Keratinocyte (primary cell): ENCODE measurements around the gene CREB5.

Experiments used
- EZH2 ChIP-seq: IDR thresholded peaks from one replicate; pipeline ENCODE4 v1.6.1; 2012; ENCODE audit warnings: inconsistent platforms, mild to moderate bottlenecking, low read length, moderate library complexity
- TF ChIP-seq, protein P1 (sequence below), 3 experiments: IDR thresholded peaks in 1 of 3; conservative IDR thresholded peaks in 1 of 3; optimal IDR thresholded peaks in 1 of 3; 2 replicates in 2 of 3; 3 replicates in 1 of 3; pipeline versions ENCODE3 to v1.5.1; 2011; ENCODE audit warnings: low read length in 3 of 3, mild to moderate bottlenecking in 3 of 3, moderate library complexity in 2 of 3, control low read depth in 1 of 3, inconsistent platforms in 1 of 3; ENCODE audit not compliant: insufficient read depth in 2 of 3; ENCODE audit errors: extremely low read depth in 1 of 3

DNA sequence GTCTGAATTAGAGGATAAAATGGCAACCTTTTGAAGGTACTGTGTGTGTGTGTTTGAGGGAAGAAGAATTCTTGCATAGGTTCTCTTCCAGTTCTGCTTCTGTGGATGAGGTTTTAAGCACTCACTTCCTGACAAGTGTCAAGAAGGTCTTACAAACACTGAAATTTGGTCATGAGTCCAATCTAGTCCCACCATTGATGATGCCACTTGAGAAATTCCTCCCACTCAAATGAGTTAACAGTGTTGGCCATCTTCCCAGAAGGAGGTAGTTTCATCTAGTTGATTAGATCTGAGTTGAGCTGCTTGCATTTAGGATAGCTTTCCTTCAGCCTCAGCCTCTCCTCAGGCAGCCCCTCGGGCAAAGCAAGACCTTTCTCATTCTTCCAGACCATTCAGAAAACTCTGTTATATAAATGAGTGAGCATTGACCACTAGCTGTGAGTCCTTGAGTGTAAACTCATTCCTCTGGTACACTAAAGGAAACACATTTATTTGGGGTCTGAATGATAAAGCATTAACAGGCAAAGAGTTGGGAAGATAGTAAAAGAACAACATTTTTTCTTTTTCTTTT is 356.3 kb downstream of the CREB5 start:
- TF ChIP-seq, protein P1, sequence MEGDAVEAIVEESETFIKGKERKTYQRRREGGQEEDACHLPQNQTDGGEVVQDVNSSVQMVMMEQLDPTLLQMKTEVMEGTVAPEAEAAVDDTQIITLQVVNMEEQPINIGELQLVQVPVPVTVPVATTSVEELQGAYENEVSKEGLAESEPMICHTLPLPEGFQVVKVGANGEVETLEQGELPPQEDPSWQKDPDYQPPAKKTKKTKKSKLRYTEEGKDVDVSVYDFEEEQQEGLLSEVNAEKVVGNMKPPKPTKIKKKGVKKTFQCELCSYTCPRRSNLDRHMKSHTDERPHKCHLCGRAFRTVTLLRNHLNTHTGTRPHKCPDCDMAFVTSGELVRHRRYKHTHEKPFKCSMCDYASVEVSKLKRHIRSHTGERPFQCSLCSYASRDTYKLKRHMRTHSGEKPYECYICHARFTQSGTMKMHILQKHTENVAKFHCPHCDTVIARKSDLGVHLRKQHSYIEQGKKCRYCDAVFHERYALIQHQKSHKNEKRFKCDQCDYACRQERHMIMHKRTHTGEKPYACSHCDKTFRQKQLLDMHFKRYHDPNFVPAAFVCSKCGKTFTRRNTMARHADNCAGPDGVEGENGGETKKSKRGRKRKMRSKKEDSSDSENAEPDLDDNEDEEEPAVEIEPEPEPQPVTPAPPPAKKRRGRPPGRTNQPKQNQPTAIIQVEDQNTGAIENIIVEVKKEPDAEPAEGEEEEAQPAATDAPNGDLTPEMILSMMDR (optimal IDR thresholded peaks at IDR 0.05 in 1 of 3, IDR thresholded peaks at IDR 0.05 in 1 of 3, conservative IDR thresholded peaks at IDR 0.05 in 1 of 3; ENCODE audit: extremely low read depth in 1 of 3, insufficient read depth in 2 of 3, low read length in 3 of 3) = no peak
- no peak for TF ChIP-seq EZH2
